CD8-positive, alpha-beta memory T cell (primary cell): ENCODE measurements around the gene TBC1D14. TPM values are rescaled to one million over a fixed set of nuclear protein-coding genes. Genes with fewer than 3 reads are reported as not detected.
A peak's percentile ranks its signal among the peaks of the same experiment; 100 is the strongest.

Experiments
- CTCF ChIA-PET: fragments of 350-600 bp; sonication (Branson Sonifier 250); formaldehyde crosslinking; loops from one replicate; lab custom pipeline; 2021; ENCODE audit warnings: antibody characterized with exemption; lab: Charles Lee
- POLR2A ChIA-PET: fragments of 350-600 bp; sonication (Branson Sonifier 250); formaldehyde crosslinking; loops from one replicate; lab custom pipeline; 2021; ENCODE audit warnings: antibody characterized with exemption; lab: Charles Lee
- DNase-seq, 5 donors: peaks; one replicate each; pipeline versions ENCODE4 v3.0.0 to v3.0.0-alpha.2; 2020 to 2022; ENCODE audit warnings: mixed read lengths in 1 of 5
- H3K27ac ChIP-seq: one replicate; pipeline ENCODE4 v1.7.0; 2013; ENCODE audit warnings: low read depth, mild to moderate bottlenecking, low read length, moderate library complexity
- H3K27me3 ChIP-seq: 2 replicates; pipeline ENCODE4 v1.7.0; 2013; ENCODE audit warnings: low read length, mild to moderate bottlenecking; ENCODE audit not compliant: insufficient read depth, poor library complexity, severe bottlenecking
- H3K36me3 ChIP-seq: 2 replicates; pipeline ENCODE4 v1.7.0; 2013; ENCODE audit warnings: mild to moderate bottlenecking, low read length, moderate library complexity; ENCODE audit not compliant: insufficient read depth
- H3K4me1 ChIP-seq: 2 replicates; pipeline ENCODE4 v1.7.0; 2013; ENCODE audit warnings: mild to moderate bottlenecking, low read length, moderate library complexity; ENCODE audit not compliant: insufficient read depth
- H3K4me3 ChIP-seq: 2 replicates; pipeline ENCODE4 v1.7.0; 2013; ENCODE audit warnings: mild to moderate bottlenecking, low read length
- H3K9me3 ChIP-seq: 2 replicates; pipeline ENCODE4 v1.7.0; 2013; ENCODE audit warnings: mild to moderate bottlenecking, low read length
- H3K27ac Mint-ChIP-seq, 8 donors: one replicate each; pipeline ENCODE4 v1.8.0; 2020 to 2021; ENCODE audit warnings: mixed read lengths in 8 of 8, mild to moderate bottlenecking in 6 of 8, inconsistent platforms in 3 of 8, moderate library complexity in 3 of 8
- H3K27me3 Mint-ChIP-seq, 2 donors: one replicate each; pipeline ENCODE4 v1.8.0; 2020 to 2021; ENCODE audit warnings: mixed read lengths in 2 of 2, mild to moderate bottlenecking in 1 of 2, moderate library complexity in 1 of 2
- H3K36me3 Mint-ChIP-seq, 3 donors: one replicate each; pipeline ENCODE4 v1.8.0; 2020 to 2021; ENCODE audit warnings: mixed read lengths in 3 of 3, inconsistent platforms in 1 of 3, mild to moderate bottlenecking in 1 of 3
- H3K4me1 Mint-ChIP-seq, 3 donors: one replicate each; pipeline ENCODE4 v1.8.0; 2020 to 2021; ENCODE audit warnings: mixed read lengths in 3 of 3, inconsistent platforms in 1 of 3, mild to moderate bottlenecking in 1 of 3
- H3K4me3 Mint-ChIP-seq, 7 donors: one replicate each; pipeline ENCODE4 v1.8.0; 2020 to 2021; ENCODE audit warnings: mixed read lengths in 7 of 7, mild to moderate bottlenecking in 6 of 7, moderate library complexity in 4 of 7, inconsistent platforms in 2 of 7
- H3K9me3 Mint-ChIP-seq, 5 donors: one replicate each; pipeline ENCODE4 v1.8.0; 2020 to 2022; ENCODE audit warnings: mixed read lengths in 5 of 5, mild to moderate bottlenecking in 3 of 5, moderate library complexity in 2 of 5, inconsistent platforms in 1 of 5
- polyA plus RNA-seq: library from polyadenylated mRNA; unstranded; fragments of 300-500 nt; fragmentation: Illumina TruSeq; gene quantifications from one replicate; pipeline ENCODE4 v1.2.3, GENCODE V29; 2021
- total RNA-seq, 2 experiments: library from RNA; stranded (reverse); gene quantifications; one replicate each; pipeline ENCODE4 v1.2.3, GENCODE V29; 2021

TBC1D14 gene
- total and polyA plus RNA-seq, 3 experiments from 2014 or later: 38.0 to 48.5 (median 43.7) TPM

GRCh38 chr4:7043284-7044136 is 133.9 kb downstream of the TBC1D14 start, which contains the start of gene TADA2B:
Gene TADA2B, plus strand, starts transcription at chr4:7043372. Its CDS starts 208 bp downstream, at chr4:7043580.
- Histone ChIP-seq H3K4me1 (peaks cover 41% of the 10 kb centered on the region), H3K4me3 (peak within 1 kb of the TSS; percentile 81), H3K36me3 (no peaks in the 10 kb centered on the region), H3K27ac (peak within 1 kb of the TSS; percentile 82), H3K9me3 (no peaks in the 10 kb centered on the region), H3K27me3 (no peaks in the 10 kb centered on the region)
- no peaks in the 10 kb centered on the region for H3K27me3 Mint-ChIP-seq
- peak within 1 kb of the TSS; percentile 90 to 99 (median 93) for H3K4me3 Mint-ChIP-seq
- H3K36me3 Mint-ChIP-seq: peaks cover 0 to 39% (median 1%) of the 10 kb centered on the region in 3 donors
- peaks cover 42 to 57% (median 43%) of the 10 kb centered on the region in 3 donors for H3K4me1 Mint-ChIP-seq
- H3K27ac Mint-ChIP-seq: peak within 1 kb of the TSS; percentile 84 to 96 (median 88)
- H3K9me3 Mint-ChIP-seq: no peaks in the 10 kb centered on the region
- DNase-seq: peak; percentile 35 to 75 (median 58)
- CTCF ChIA-PET: interaction anchor here (0.9 to 9.1 kb wide), 16 partner anchors 9 to 401 kb away, joined by 3 to 131 read pairs (median 4); partner anchors contain the start of genes GRPEL1 and TBC1D14
- POLR2A ChIA-PET: interaction anchor here (0.6 to 4.7 kb wide), 15 partner anchors 12 to 403 kb away, joined by 3 to 82 read pairs (median 5); partner anchors contain the start of genes GRPEL1, MRFAP1 and TBC1D14

- no peaks in the 10 kb centered on the region for H3K27me3 ChIP-seq
- peaks cover 46 to 65% (median 49%) of the 10 kb centered on the region in 3 donors for H3K4me1 Mint-ChIP-seq
- H3K4me3 Mint-ChIP-seq: peak overlapping the region; percentile 89 to 99 (median 92)
- H3K9me3 Mint-ChIP-seq: no peaks in the 10 kb centered on the region
- H3K4me1 ChIP-seq: peaks cover 41% of the 10 kb centered on the region
- CTCF ChIA-PET: interaction anchor here (0.8 to 9.1 kb wide), 13 partner anchors 13 to 402 kb away, joined by 3 to 131 read pairs (median 4); partner anchors contain the start of genes GRPEL1 and TBC1D14
- POLR2A ChIA-PET: interaction anchor here (0.6 to 4.7 kb wide), 9 partner anchors 19 to 403 kb away, joined by 3 to 82 read pairs (median 5); partner anchors contain the start of genes GRPEL1, MRFAP1 and TBC1D14
- peak overlapping the region; percentile 82 for H3K27ac ChIP-seq
- no peaks in the 10 kb centered on the region for H3K27me3 Mint-ChIP-seq
- peak overlapping the region; percentile 71 to 96 (median 88) for H3K27ac Mint-ChIP-seq
- H3K9me3 ChIP-seq: no peaks in the 10 kb centered on the region
- peak overlapping the region; percentile 81 for H3K4me3 ChIP-seq
- peak in 1 of 5 donors; percentile 49 for DNase-seq
- peaks cover 0 to 45% (median 1%) of the 10 kb centered on the region in 3 donors for H3K36me3 Mint-ChIP-seq
- H3K36me3 ChIP-seq: no peaks in the 10 kb centered on the region
Measured at GRCh38 chr4:7044137-7044930, 134.7 kb downstream of the TBC1D14 start.

GRCh38 chr4:7045553-7045952 is 135.9 kb downstream of the TBC1D14 start:
- Histone ChIP-seq H3K36me3 (no peaks in the 10 kb centered on the region), H3K9me3 (no peaks in the 10 kb centered on the region), H3K27ac (no peak overlapping the region), H3K4me3 (peak overlapping the region; percentile 21), H3K27me3 (no peaks in the 10 kb centered on the region), H3K4me1 (peaks cover 41% of the 10 kb centered on the region)
- POLR2A ChIA-PET: interaction anchor here (4.7 kb wide), 1 partner anchor 22 kb away, joined by 82 read pairs; the partner anchor contains the start of gene GRPEL1
- CTCF ChIA-PET: interaction anchor here (0.5 to 9.1 kb wide), 6 partner anchors 9 to 146 kb away, joined by 3 to 131 read pairs (median 4); partner anchors contain the start of gene GRPEL1
- H3K9me3 Mint-ChIP-seq: no peaks in the 10 kb centered on the region
- no peaks in the 10 kb centered on the region for H3K27me3 Mint-ChIP-seq
- H3K4me3 Mint-ChIP-seq: peak overlapping the region; percentile 89 to 99 (median 92)
- H3K4me1 Mint-ChIP-seq: peaks cover 51 to 73% (median 53%) of the 10 kb centered on the region in 3 donors
- peak overlapping the region in 5 of 8 donors; percentile 58 to 96 (median 88) for H3K27ac Mint-ChIP-seq
- no peak for DNase-seq
- peaks cover 0 to 50% (median 1%) of the 10 kb centered on the region in 3 donors for H3K36me3 Mint-ChIP-seq

- no peaks in the 10 kb centered on the region for H3K36me3 ChIP-seq
- H3K27ac ChIP-seq: no peak overlapping the region
- H3K9me3 ChIP-seq: no peaks in the 10 kb centered on the region
- no peaks in the 10 kb centered on the region for H3K9me3 Mint-ChIP-seq
- H3K27ac Mint-ChIP-seq: peak overlapping the region in 7 of 8 donors; percentile 22 to 96 (median 78)
- POLR2A ChIA-PET: interaction anchor here (4.7 kb wide), 1 partner anchor 21 kb away, joined by 82 read pairs; the partner anchor contains the start of gene GRPEL1
- H3K4me3 ChIP-seq: peak overlapping the region; percentile 21
- H3K27me3 Mint-ChIP-seq: no peaks in the 10 kb centered on the region
- CTCF ChIA-PET: interaction anchor here (0.5 to 9.1 kb wide), 4 partner anchors 8 to 147 kb away, joined by 3 to 131 read pairs (median 6); partner anchors contain the start of gene GRPEL1
- peaks cover 0 to 54% (median 1%) of the 10 kb centered on the region in 3 donors for H3K36me3 Mint-ChIP-seq
- H3K27me3 ChIP-seq: no peaks in the 10 kb centered on the region
- DNase-seq: peak in 1 of 5 donors; percentile 44
- H3K4me3 Mint-ChIP-seq: peak overlapping the region; percentile 79 to 99 (median 91)
- H3K4me1 Mint-ChIP-seq: peaks cover 51 to 76% (median 53%) of the 10 kb centered on the region in 3 donors
- peaks cover 41% of the 10 kb centered on the region for H3K4me1 ChIP-seq
Measured at GRCh38 chr4:7045961-7046921, 136.6 kb downstream of the TBC1D14 start.

GRCh38 chr4:7046971-7047370 is 137.3 kb downstream of the TBC1D14 start:
- H3K4me3 ChIP-seq: no peak overlapping the region
- CTCF ChIA-PET: interaction anchor here (9.1 kb wide), 1 partner anchor 21 kb away, joined by 131 read pairs; the partner anchor contains the start of gene GRPEL1

GRCh38 chr4:7048642-7049041 is 139.0 kb downstream of the TBC1D14 start:
- Histone ChIP-seq H3K4me1 (peaks cover 51% of the 10 kb centered on the region), H3K36me3 (peaks cover under 1% of the 10 kb centered on the region), H3K4me3 (no peak overlapping the region), H3K9me3 (no peaks in the 10 kb centered on the region), H3K27me3 (no peaks in the 10 kb centered on the region), H3K27ac (no peak overlapping the region)
- peaks cover 0 to 61% (median 1%) of the 10 kb centered on the region in 3 donors for H3K36me3 Mint-ChIP-seq
- no peak for DNase-seq
- H3K9me3 Mint-ChIP-seq: no peaks in the 10 kb centered on the region
- POLR2A ChIA-PET: no interaction called here
- peak overlapping the region in 2 of 7 donors; percentile 6 to 47 for H3K4me3 Mint-ChIP-seq
- H3K27ac Mint-ChIP-seq: peak overlapping the region in 2 of 8 donors; percentile 50 to 73
- CTCF ChIA-PET: interaction anchor here (1.2 kb wide), 1 partner anchor 14 kb away, joined by 3 read pairs; no protein-coding TSS in a partner anchor
- peaks cover 50 to 76% (median 59%) of the 10 kb centered on the region in 3 donors for H3K4me1 Mint-ChIP-seq
- no peaks in the 10 kb centered on the region for H3K27me3 Mint-ChIP-seq

More at GRCh38 chr4:7046971-7047370, 137.3 kb downstream of the TBC1D14 start:
- H3K36me3 ChIP-seq: no peaks in the 10 kb centered on the region
- Mint-ChIP-seq H3K9me3 (no peaks in the 10 kb centered on the region), H3K4me1 (peaks cover 51 to 71% (median 53%) of the 10 kb centered on the region in 3 donors), H3K36me3 (peaks cover 0 to 57% (median 1%) of the 10 kb centered on the region in 3 donors), H3K27me3 (no peaks in the 10 kb centered on the region), H3K27ac (peak overlapping the region in 6 of 8 donors; percentile 22 to 81 (median 63)), H3K4me3 (peak overlapping the region; percentile 37 to 99 (median 72))
- H3K27me3 ChIP-seq: no peaks in the 10 kb centered on the region
- POLR2A ChIA-PET: no interaction called here
- H3K27ac ChIP-seq: no peak overlapping the region
- peaks cover 41% of the 10 kb centered on the region for H3K4me1 ChIP-seq
- peak in 1 of 5 donors; percentile 22 for DNase-seq
- no peaks in the 10 kb centered on the region for H3K9me3 ChIP-seq
